AG04449 (cell line): Measurements from ENCODE around the gene AEN.

Experiments
- CTCF ChIA-PET: fragments of 350-600 bp; formaldehyde crosslinking; extraction: SDS; loops from one replicate; lab custom pipeline; 2021; ENCODE audit warnings: antibody characterized with exemption; lab: Yijun Ruan, JAX
- POLR2A ChIA-PET: fragments of 400-600, 350-600 bp; formaldehyde crosslinking; extraction: SDS; loops from one replicate; lab custom pipeline; 2020; ENCODE audit warnings: antibody characterized with exemption, inconsistent platforms; lab: Yijun Ruan, JAX
- DNase-seq: peaks from one replicate; pipeline ENCODE4 v3.0.0-alpha.2; 2010; ENCODE audit warnings: low read depth, low spot score
- H3K4me3 ChIP-seq: 2 replicates; pipeline ENCODE4 v1.5.1; 2011; ENCODE audit warnings: low read depth, mild to moderate bottlenecking, control low read depth, low read length
- TF ChIP-seq, protein P1 (sequence below): IDR thresholded peaks from one replicate; pipeline ENCODE4 v1.5.1; 2011; ENCODE audit warnings: mild to moderate bottlenecking, moderate library complexity, low read length, control low read depth, inconsistent platforms; ENCODE audit not compliant: insufficient read depth; ENCODE audit errors: missing control alignments

AEN gene

DNA sequence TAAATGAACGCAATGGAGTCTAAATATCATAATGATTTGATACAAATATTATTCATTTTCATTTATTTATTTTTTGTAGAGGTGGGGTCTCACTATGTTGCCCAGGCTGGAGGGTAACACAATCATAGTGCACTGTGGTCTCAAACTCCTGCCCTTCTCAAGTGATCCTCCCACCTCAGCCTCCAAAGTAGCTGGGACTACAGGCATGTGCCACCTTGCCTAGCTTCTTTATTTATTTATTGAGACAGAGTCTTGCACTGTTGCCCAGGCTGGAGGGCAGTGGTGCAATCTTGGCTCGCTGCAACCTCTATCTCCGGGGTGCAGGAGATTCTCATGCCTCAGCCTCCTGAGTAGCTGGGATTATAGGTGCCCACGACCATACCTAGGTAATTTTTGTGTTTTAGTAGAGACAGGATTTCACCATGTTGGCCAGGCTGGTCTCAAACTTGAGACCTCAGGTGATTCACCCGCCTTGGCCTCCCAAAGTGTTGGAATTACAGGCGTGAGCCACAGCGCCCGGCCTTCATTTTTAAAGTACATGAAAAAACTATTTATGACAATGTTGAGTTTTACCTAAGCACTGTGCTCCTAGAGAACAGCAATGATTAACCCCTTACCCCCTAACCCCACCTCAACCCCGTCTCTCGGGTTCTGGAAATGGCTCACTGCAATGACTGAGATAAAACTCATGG lies 4.0 kb upstream of the AEN start:
- ChIA-PET CTCF (interaction anchor here (0.5 to 5.3 kb wide), 3 partner anchors 139 to 269 kb away, joined by 3 to 36 read pairs (median 21); partner anchors contain the start of genes MRPL46 and MRPS11), POLR2A (no interaction called here)
- no peak overlapping the region for H3K4me3 ChIP-seq
- DNase-seq = no peak
- TF ChIP-seq, protein P1, sequence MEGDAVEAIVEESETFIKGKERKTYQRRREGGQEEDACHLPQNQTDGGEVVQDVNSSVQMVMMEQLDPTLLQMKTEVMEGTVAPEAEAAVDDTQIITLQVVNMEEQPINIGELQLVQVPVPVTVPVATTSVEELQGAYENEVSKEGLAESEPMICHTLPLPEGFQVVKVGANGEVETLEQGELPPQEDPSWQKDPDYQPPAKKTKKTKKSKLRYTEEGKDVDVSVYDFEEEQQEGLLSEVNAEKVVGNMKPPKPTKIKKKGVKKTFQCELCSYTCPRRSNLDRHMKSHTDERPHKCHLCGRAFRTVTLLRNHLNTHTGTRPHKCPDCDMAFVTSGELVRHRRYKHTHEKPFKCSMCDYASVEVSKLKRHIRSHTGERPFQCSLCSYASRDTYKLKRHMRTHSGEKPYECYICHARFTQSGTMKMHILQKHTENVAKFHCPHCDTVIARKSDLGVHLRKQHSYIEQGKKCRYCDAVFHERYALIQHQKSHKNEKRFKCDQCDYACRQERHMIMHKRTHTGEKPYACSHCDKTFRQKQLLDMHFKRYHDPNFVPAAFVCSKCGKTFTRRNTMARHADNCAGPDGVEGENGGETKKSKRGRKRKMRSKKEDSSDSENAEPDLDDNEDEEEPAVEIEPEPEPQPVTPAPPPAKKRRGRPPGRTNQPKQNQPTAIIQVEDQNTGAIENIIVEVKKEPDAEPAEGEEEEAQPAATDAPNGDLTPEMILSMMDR = no peak

DNA sequence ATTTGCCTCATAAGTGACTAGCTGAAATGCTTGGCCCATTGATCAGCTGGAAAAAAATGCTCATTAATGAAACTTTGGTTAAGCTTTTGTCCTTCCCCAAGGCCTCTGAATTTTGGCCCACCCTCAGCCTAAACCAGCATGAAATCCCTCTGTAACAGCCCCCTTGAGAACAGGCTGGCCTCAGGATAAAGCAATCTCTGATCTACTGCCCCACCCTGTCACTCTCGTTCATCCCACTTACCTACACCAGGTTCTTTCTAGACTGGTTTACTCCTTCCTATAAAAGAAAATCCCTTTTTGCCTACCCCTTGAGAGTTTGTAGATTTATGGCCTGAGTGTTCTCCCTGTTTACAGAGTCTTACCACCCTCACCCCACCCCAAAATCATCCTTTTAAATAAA lies 3.4 kb upstream of the AEN start:
- TF ChIP-seq, protein P1 = no peak
- no peak overlapping the region for H3K4me3 ChIP-seq
- DNase-seq = no peak
- CTCF ChIA-PET = interaction anchor here (5.3 kb wide), 1 partner anchor 140 kb away, joined by 36 read pairs; no protein-coding TSS in a partner anchor
- POLR2A ChIA-PET = no interaction called here

DNA sequence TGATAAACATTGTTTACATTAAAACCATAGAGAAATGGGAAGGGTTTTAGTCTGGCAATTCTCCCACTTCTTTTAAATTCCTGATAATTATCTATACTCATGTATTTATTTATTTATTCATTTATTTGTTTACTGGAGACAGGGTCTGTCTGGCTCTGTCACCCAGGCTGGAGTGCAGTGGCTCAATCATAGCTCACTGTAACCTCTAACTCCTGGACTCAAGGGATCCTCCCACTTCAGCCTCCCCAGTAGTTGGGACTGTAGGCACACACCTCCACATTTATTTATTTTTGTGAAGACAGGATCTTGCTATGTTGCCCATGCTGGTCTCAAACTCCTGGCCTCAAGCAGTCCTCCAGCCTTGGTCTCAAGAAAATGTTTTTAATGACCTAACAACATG lies 2.5 kb upstream of the AEN start:
- ChIA-PET CTCF (no interaction called here), POLR2A (no interaction called here)
- no peak for DNase-seq
- H3K4me3 ChIP-seq = no peak overlapping the region
- TF ChIP-seq, protein P1 = no peak

DNA sequence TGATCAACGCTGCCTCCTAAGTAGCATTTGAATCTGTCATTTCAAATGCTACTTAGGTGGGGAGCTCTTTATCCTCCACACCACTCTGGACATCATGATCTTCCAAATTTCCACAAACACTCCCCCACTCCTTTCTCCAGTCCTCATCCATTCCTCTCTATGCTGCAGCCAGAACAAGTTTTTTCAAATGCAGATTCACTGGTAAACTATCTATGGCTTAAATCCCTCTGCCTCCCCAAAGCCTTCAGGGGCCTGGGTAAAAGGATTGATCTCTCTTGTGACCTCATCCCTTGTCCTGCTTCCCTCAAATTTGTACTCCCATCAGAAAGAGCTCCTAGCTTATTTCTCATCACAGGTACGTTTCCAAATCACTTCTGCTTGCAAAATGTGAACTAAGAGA lies 1.3 kb upstream of the AEN start:
- POLR2A ChIA-PET = no interaction called here
- no peak for DNase-seq
- CTCF ChIA-PET = no interaction called here
- TF ChIP-seq, protein P1 = no peak
- no peak overlapping the region for H3K4me3 ChIP-seq

DNA sequence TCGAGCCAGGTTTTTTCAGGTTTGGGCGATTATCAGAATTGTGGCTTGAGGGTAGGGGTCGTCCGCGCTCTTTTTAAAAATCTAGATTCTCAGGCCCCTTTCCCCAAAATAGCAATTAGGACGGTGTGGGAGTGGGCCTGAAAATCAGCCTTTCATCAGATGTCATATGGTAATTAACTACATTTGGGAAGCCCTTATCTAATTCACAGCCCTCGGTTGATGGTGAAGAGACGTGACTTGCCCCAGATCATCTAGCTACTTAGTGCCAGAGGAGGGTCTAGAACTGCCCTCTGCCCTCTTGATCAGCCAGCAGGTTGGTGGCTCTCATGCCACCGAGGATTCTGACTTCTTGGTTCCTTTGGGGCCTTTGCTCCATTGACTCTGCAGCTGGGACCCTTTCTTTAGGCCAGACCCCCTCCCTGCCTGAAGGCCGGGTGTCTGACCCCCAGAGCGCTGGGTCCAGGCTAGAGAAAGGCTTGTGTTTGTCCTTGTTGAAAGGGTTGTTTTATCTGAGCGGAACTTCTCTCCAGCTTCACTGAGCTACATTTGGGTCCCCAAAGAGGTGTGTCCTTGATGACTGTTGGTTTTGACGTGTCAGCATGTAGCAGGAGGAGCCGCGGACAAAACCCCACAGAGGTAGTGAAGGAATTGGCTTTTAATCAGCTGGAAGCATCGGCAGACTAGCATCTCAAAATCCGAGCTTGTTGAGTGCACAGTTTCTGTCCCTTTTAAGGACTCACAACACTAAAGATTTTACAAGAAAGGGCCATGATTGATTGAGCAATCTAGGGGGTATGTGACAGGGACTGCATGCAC lies 857 bp downstream of the AEN start:
- TF ChIP-seq, protein P1 = no peak
- POLR2A ChIA-PET = interaction anchor here (0.5 to 1.8 kb wide), 6 partner anchors 17 to 155 kb away, joined by 3 to 7 read pairs (median 4); partner anchors contain the start of genes ISG20, MRPL46 and MRPS11
- H3K4me3 ChIP-seq = peak overlapping the region; percentile 84
- no peak for DNase-seq
- CTCF ChIA-PET = interaction anchor here (1.1 to 1.4 kb wide), 3 partner anchors 9 to 211 kb away, joined by 3 to 5 read pairs (median 3); no protein-coding TSS in a partner anchor

DNA sequence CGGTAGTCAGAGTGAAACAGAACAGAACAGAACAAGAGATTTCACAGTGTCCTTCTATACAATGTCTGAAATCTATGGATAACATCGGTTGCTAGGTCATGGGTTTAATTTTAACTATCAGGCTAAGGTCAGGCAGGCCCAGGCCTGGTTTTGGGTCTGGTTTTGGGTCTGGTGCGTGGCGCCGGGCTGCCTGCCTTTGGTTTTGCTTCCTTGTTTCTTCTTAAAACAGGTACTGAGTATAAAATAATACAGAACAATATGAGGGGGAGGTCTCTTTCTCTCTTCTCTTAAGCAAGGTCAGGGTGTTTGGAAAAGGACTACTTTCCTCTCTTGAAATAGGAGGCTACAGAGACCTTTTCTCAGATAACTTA lies 1.4 kb downstream of the AEN start:
- CTCF ChIA-PET = interaction anchor here (1.1 to 1.4 kb wide), 2 partner anchors 145 to 211 kb away, joined by 3 read pairs; no protein-coding TSS in a partner anchor

More for the DNA sequence above, 1.4 kb downstream of the AEN start:
- DNase-seq = no peak
- TF ChIP-seq, protein P1 = no peak
- POLR2A ChIA-PET = interaction anchor here (1.0 to 1.8 kb wide), 2 partner anchors 16 to 115 kb away, joined by 4 to 7 read pairs; partner anchors contain the start of gene ISG20
- peak overlapping the region; percentile 84 for H3K4me3 ChIP-seq
